ENCODE results near the gene ASCL3. TPM values are rescaled to one million over a fixed set of nuclear protein-coding genes. Genes with fewer than 3 reads are reported as not detected.

ASCL3 gene
- total RNA-seq, 4 donors from 2014 or later, result not detected

DNA sequence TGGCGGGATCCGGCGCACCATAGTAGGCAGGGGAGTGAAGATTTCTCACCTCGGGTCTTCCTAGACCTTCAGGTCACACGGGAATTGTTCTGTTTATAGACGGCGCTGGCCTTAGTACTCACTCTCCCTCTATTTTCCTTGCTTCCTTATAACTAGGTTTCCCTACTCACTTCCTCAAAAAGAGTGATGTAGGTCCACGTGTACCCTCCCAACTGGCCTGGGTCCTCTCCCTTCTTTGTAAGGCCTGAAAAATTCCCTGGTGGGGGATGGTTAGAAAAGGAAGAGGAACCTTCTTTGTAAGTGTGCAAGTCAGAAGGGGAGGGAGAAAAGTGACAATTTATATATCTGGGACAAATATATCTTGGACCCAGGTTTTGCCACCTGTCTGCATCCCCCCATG, 24.4 kb upstream of the ASCL3 start:
- TF ChIP-seq, protein P1, sequence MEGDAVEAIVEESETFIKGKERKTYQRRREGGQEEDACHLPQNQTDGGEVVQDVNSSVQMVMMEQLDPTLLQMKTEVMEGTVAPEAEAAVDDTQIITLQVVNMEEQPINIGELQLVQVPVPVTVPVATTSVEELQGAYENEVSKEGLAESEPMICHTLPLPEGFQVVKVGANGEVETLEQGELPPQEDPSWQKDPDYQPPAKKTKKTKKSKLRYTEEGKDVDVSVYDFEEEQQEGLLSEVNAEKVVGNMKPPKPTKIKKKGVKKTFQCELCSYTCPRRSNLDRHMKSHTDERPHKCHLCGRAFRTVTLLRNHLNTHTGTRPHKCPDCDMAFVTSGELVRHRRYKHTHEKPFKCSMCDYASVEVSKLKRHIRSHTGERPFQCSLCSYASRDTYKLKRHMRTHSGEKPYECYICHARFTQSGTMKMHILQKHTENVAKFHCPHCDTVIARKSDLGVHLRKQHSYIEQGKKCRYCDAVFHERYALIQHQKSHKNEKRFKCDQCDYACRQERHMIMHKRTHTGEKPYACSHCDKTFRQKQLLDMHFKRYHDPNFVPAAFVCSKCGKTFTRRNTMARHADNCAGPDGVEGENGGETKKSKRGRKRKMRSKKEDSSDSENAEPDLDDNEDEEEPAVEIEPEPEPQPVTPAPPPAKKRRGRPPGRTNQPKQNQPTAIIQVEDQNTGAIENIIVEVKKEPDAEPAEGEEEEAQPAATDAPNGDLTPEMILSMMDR (IDR thresholded peaks at IDR 0.05), result no peak
- no peak for TF ChIP-seq POLR2A (IDR thresholded peaks at IDR 0.05)
- intact Hi-C loops (cut with DNase I; ENCODE audit: low total_unique reads), result no loop called here
- DNase-seq (ENCODE audit: low spot score in 2 of 2), result no peak
- WGBS, 2 donors, result 79 to 86% methylated on average over 8 of the region's 8 CpGs
- H3K4me3 ChIP-seq (ENCODE audit: low read depth, poor library complexity, severe bottlenecking), result no peak overlapping the region

GRCh38 chr11:8964324-8965320, 21.8 kb upstream of the ASCL3 start, which contains the start of gene TMEM9B:
Gene TMEM9B, minus strand, starts transcription at chr11:8964442. Its CDS starts 129 bp downstream, at chr11:8964313.
- DNase-seq (ENCODE audit: low spot score in 2 of 2), result peak; percentile 85 to 97
- WGBS, 2 donors, result 0 to 1% methylated on average over 24 to 30 of the region's 67 CpGs
- TF ChIP-seq POLR2A (IDR thresholded peaks at IDR 0.05), result peak in 1 of 2 donors; percentile 57
- TF ChIP-seq, protein P1 (IDR thresholded peaks at IDR 0.05), result no peak
- intact Hi-C loops (cut with DNase I; ENCODE audit: low total_unique reads), result no loop called here
- peak within 1 kb of the TSS; percentile 88 for H3K4me3 ChIP-seq (ENCODE audit: low read depth, poor library complexity, severe bottlenecking)

GRCh38 chr11:8963569-8964323, 20.9 kb upstream of the ASCL3 start:
- peak overlapping the region; percentile 88 for H3K4me3 ChIP-seq (ENCODE audit: low read depth, poor library complexity, severe bottlenecking)
- WGBS, 2 donors, result 3 to 5% methylated on average over 32 to 33 of the region's 39 CpGs
- TF ChIP-seq, protein P1 (IDR thresholded peaks at IDR 0.05), result no peak
- TF ChIP-seq POLR2A (IDR thresholded peaks at IDR 0.05), result no peak
- intact Hi-C loops (cut with DNase I; ENCODE audit: low total_unique reads), result no loop called here
- peak; percentile 75 to 96 for DNase-seq (ENCODE audit: low spot score in 2 of 2)

GRCh38 chr11:8962841-8963240, 20.0 kb upstream of the ASCL3 start:
- intact Hi-C loops (cut with DNase I; ENCODE audit: low total_unique reads), result no loop called here
- DNase-seq (ENCODE audit: low spot score in 2 of 2), result no peak
- no peak for TF ChIP-seq POLR2A (IDR thresholded peaks at IDR 0.05)
- TF ChIP-seq, protein P1 (IDR thresholded peaks at IDR 0.05), result no peak
- WGBS, 2 donors, result 25 to 26% methylated on average over 2 of the region's 2 CpGs
- H3K4me3 ChIP-seq (ENCODE audit: low read depth, poor library complexity, severe bottlenecking), result no peak overlapping the region

DNA sequence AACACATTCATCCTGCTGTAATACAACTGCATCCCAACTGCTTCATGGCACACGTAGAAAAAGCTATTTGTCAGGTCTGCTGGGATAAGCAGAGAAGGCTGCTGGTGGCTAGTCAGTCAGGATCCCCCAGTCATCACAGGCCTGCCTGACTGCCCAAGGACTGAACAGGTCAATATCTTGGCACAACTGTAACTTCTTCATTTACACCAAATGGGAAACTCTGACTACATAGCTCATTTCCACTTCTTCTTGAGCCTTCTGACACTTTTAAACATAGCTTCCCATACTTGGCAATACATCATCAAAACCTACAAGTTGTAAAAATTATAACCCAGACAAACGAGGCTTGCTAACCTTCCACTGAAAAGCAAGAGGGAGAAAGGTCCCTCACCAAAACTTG, 18.6 kb upstream of the ASCL3 start:
- TF ChIP-seq, protein P1 (IDR thresholded peaks at IDR 0.05), result no peak
- no peak for TF ChIP-seq POLR2A (IDR thresholded peaks at IDR 0.05)
- intact Hi-C loops (cut with DNase I; ENCODE audit: low total_unique reads), result no loop called here
- DNase-seq (ENCODE audit: low spot score in 2 of 2), result no peak
- H3K4me3 ChIP-seq (ENCODE audit: low read depth, poor library complexity, severe bottlenecking), result no peak overlapping the region
- 50 to 53% methylated on average over 2 of the region's 2 CpGs for WGBS, 2 donors
